Sigmoid colon (tissue), 4 donors: ENCODE data around the gene OR51B6.

Experiments
- EP300 ChIP-seq, 4 donors: sonication (generic); formaldehyde crosslinking; IDR thresholded peaks; one replicate each; pipeline ENCODE4 v1.6.1; 2017; ENCODE audit warnings: antibody characterized with exemption in 4 of 4
- POLR2A ChIP-seq, 2 donors: fragments of 450-650 bp; IDR thresholded peaks; one replicate each; pipeline ENCODE4 v1.6.1; 2016; ENCODE audit warnings: antibody characterized with exemption in 2 of 2, mild to moderate bottlenecking in 2 of 2, moderate library complexity in 2 of 2
- POLR2AphosphoS5 ChIP-seq, 4 donors: sonication (generic); formaldehyde crosslinking; IDR thresholded peaks; one replicate each; pipeline ENCODE4 v1.6.1; 2017; ENCODE audit warnings: antibody characterized with exemption in 4 of 4
- TF ChIP-seq, protein P1 (sequence below), 4 experiments: fragments of 450-650 bp in 3 of 4; fragments of 200-600 bp in 1 of 4; IDR thresholded peaks; one replicate each; pipeline ENCODE4 v1.5.1; 2016 to 2019; ENCODE audit warnings: antibody characterized with exemption in 4 of 4, mild to moderate bottlenecking in 3 of 4, moderate library complexity in 2 of 4

DNA sequence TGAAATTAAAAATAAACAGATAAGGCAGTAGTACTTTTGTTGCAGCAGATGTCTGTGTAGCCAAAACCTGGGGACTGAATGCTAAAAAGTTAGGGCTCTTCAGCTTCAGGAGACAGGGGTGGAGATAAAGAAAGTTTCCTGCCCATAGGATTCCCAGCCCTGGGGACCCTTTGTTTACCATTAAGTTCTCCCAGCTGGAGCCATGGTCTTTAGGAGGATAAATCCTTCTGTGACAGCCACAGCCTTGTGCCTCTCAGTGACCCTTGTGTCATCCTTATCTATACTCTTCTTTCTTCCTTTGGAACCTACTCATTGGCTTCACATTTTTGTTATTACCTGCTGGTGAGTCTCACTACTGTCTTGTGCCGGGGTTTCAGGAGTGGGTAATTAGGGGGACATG, 32.3 kb downstream of the OR51B6 start, which contains the start of gene OR51M1:
- TF ChIP-seq, protein P1, sequence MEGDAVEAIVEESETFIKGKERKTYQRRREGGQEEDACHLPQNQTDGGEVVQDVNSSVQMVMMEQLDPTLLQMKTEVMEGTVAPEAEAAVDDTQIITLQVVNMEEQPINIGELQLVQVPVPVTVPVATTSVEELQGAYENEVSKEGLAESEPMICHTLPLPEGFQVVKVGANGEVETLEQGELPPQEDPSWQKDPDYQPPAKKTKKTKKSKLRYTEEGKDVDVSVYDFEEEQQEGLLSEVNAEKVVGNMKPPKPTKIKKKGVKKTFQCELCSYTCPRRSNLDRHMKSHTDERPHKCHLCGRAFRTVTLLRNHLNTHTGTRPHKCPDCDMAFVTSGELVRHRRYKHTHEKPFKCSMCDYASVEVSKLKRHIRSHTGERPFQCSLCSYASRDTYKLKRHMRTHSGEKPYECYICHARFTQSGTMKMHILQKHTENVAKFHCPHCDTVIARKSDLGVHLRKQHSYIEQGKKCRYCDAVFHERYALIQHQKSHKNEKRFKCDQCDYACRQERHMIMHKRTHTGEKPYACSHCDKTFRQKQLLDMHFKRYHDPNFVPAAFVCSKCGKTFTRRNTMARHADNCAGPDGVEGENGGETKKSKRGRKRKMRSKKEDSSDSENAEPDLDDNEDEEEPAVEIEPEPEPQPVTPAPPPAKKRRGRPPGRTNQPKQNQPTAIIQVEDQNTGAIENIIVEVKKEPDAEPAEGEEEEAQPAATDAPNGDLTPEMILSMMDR (IDR thresholded peaks at IDR 0.05) = no peak
- no peak for TF ChIP-seq POLR2AphosphoS5 (IDR thresholded peaks at IDR 0.05)
- TF ChIP-seq POLR2A (IDR thresholded peaks at IDR 0.05) = no peak
- TF ChIP-seq EP300 (IDR thresholded peaks at IDR 0.05) = no peak
